GM18951 (cell line): ENCODE measurements around the gene TIMM8B.

Experiments
- POLR2A ChIP-seq: IDR thresholded peaks from 4 replicates; pipeline ENCODE4 v1.6.1; 2011; ENCODE audit warnings: mild to moderate bottlenecking; ENCODE audit not compliant: insufficient read length, insufficient read depth; ENCODE audit errors: extremely low read depth
- in situ Hi-C: fragments of 300-500 bp; cut with MboI; formaldehyde crosslinking; loops from one replicate; pipeline ENCODE4 v1.12.0; 2022; ENCODE audit warnings: low sequenced_read_pairs, mixed read lengths, inconsistent platforms; ENCODE audit not compliant: unreplicated experiment

TIMM8B gene, protein sequence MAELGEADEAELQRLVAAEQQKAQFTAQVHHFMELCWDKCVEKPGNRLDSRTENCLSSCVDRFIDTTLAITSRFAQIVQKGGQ

DNA sequence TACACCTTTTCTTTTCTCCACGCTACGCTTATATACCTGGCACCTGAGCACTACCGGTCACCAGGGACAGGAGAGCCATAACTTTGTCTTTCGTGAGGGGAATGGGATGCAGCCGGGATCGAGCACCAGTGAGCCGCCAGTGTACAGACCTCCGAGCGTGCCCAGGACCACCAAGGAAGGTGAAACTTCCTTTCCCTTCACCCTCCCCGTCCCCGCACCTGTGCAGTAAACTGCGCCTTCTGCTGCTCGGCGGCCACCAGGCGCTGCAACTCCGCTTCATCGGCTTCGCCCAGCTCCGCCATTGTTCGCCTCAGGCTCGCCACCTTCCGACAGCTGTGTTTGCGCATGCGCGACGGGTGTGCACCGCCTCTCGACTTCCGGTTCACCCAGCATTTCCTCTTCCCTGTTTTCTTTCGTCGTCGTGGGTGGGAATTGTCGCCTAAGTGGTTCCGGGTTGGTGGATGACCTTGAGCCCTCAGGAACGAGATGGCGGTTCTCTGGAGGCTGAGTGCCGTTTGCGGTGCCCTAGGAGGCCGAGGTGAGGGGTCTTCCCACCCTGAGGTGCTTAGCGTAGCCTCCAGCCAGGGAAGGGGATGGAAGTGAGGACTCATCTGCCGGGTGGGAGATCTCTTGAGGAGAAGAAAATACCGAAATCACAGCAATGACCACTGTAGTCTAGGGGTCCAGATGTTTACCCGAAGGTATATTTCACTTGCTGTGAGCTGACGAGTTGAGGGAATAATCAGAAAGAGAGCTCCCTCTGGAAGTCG lies at the start of gene TIMM8B, which contains the start of gene SDHD:
TSS of gene TIMM8B (minus strand) at position 335 of the 770 bp plus-strand sequence. CDS start at position 302, 33 bp downstream.
TSS of gene SDHD (plus strand) at position 452 of the 770 bp plus-strand sequence. CDS start at position 487, 35 bp downstream.
- peak; percentile 90 for TF ChIP-seq POLR2A
- in situ Hi-C loops, result no loop called here

- in situ Hi-C loops, result no loop called here
- no peak for TF ChIP-seq POLR2A
Measured at GRCh38 chr11:112134473-112134872, 47.9 kb upstream of the TIMM8B start.

DNA sequence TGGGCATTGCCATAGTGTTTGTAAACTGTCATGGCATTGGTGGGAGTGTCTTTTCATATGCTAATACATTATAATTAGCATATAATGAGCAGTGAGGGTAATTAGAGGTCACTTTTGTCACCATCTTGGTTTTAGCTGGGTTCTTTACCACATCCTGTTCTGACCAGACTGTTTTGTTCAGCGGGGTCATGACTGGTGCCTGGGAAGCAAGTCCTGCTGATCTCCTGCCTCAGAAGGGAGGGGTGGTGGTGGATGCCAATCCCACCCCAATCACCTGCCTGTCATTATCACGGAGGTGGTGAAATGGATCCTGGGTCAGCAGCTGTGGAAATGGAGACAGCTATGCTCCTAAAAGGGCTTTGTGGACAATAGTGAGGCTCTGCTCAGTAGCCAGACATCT lies 46.2 kb upstream of the TIMM8B start:
- in situ Hi-C loops, result no loop called here
- no peak for TF ChIP-seq POLR2A

DNA sequence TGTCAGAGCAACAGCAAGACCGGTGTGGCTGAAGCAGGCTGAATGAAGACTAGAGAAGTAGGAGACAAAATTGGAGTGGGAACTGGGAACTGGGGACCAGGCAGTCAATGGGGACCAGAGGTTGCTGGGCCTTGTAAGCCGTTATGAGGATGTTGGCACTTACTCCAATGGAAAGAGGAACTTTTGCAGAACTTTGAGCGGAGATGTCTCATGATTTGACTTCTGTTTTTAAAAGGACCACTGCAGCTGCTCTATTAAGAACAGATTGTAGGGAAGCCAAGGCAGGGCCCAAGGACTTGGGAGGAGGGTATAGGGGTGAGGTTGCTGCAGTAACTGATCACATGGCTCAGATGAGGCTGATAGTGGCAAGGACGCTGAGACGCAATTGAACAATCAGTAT lies 43.1 kb upstream of the TIMM8B start:
- no peak for TF ChIP-seq POLR2A
- in situ Hi-C loops, result no loop called here

- TF ChIP-seq POLR2A, result no peak
- in situ Hi-C loops, result no loop called here
Measured at GRCh38 chr11:112128483-112129121, 42.0 kb upstream of the TIMM8B start.

DNA sequence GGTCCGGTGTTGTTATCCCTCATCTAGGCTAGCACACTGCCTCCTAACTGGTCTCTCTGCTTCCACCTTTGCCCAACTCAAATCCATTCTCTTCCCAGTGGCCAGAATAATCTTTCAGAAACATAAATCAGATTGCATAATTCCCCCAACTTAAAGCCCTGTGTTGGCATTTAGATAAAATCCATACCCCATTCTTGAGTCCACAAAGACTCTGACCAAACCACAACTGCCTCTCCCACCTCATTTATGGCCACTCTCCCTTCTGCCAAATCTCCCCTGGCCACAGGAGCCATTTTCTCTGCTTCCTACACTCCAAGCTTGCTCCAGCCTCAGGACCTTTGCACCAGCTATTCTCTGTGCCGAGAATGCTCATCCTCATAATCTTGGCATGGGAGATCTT lies 40.5 kb upstream of the TIMM8B start:
- in situ Hi-C loops, result no loop called here
- no peak for TF ChIP-seq POLR2A

DNA sequence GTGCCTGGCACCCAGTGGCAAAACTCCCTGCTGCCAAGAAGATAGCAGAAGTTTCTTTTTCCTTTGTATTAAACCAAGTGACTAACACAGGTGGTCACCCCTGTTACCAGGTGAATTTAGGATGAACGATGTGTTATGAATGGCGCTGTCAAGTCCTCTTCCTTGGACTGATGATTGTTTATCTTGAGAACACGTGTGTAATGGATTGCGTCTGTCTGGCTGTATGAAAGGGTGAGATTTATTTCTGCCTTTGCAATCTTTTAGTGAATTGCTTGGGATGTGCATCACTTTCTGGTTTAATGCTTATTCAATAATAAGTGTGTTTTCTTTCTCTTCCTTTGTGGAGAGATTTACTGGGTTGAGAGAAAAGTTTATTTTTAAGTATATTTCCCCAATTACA lies 36.6 kb upstream of the TIMM8B start:
- in situ Hi-C loops, result no loop called here
- TF ChIP-seq POLR2A, result no peak

- in situ Hi-C loops, result no loop called here
- TF ChIP-seq POLR2A, result no peak
Measured at GRCh38 chr11:112121981-112122615, 35.5 kb upstream of the TIMM8B start.

DNA sequence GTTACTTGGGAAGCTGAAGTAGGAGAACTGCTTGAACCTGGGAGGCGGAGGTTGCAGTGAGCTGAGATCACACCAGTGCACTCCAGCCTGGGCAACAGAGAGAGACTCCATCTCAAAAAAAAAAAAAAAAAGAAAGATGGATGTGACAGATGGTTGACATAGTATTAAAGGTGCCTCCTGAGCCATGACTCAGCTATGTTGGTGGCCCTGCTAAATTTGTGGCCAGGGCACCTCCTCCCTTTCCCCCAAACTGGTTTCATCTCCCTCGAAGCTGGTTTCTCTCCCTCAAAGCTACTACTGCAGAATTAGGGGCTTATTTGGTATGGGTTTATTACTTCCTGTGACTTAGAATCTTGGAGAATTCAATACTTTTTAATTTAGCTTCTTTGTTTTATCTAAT lies 31.6 kb upstream of the TIMM8B start:
- no peak for TF ChIP-seq POLR2A
- in situ Hi-C loops, result no loop called here

DNA sequence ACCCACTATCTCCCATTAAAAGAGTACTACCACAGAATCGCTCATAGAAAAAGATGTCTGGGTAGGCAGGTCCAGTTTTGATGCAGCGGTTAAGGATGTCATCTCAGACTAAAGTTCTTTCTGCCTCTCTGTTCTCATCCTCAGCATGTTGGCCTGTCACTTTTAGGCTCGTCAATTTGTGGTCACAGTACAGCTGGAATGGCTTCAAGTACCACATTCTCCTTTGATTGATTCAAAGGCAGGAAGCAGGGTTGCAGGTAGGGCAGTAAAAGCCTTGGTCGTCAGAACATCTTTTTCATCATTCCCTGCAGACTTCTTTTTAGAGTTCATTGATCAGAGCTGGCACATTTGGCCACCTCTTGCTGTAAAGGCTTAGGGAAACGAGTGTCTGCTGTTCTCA lies 28.8 kb upstream of the TIMM8B start:
- TF ChIP-seq POLR2A, result no peak
- in situ Hi-C loops, result no loop called here

- in situ Hi-C loops, result no loop called here
- TF ChIP-seq POLR2A, result no peak
Measured at GRCh38 chr11:112114460-112114859, 27.9 kb upstream of the TIMM8B start.

DNA sequence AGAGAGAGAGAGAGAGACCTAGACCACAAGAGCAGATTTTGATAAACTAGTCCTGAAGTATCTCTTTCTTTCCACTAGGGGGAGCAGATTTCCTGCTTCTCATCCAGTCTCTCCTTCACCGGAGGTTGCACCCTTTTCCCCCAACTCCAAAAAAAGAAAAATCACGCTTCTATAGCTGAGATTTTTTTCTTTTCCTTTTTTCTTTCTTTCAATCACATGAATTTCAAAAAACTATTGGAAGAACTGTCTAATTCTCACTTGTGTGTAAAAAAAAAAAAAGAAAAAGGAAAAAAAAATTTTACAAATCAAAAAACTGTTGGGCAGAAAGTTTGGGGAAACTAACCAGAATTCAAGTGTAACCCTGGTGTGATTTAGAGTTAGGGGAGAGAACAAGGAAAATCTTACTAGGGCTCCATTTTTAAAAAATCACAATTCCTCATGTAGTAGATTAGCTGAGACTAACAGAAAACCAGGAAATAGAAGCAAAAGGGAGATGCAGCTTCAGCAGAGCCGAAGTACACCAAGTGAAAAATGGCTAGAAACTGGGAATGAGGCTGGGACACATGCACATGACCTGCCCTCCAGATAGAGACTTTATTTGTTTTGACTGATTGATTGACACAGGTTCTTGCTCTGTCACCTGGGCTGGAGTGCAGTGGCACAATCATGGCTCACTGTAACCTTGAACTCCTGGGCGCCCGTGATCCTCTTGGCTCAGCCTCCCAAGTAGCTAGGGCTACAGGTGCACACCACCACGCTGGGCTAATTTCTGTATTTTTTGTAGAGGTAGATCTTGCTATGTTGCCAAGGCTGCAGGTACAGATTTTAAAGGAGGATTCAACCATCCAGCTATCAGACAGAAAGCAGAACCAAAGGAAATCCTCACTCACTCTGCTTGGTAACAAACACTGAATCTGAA lies 27.2 kb upstream of the TIMM8B start:
- no peak for TF ChIP-seq POLR2A

More for the DNA sequence above, 27.2 kb upstream of the TIMM8B start:
- in situ Hi-C loops, result no loop called here
